K562 (cell line): ENCODE measurements around the gene SV2C. TPM values are rescaled to one million over a fixed set of nuclear protein-coding genes. Genes with fewer than 3 reads are reported as not detected.

Source experiments
- CREB1 ChIP-seq, 2 experiments: sonication (generic) in 1 of 2; formaldehyde crosslinking in 1 of 2; IDR thresholded peaks; 2 replicates each; pipeline versions ENCODE4 v1.6.1 to v1.8.0; 2012 to 2022; ENCODE audit warnings: inconsistent platforms in 1 of 2, mild to moderate bottlenecking in 1 of 2, missing genetic modification reagents in 1 of 2, moderate library complexity in 1 of 2
- CXXC5 ChIP-seq: fragments of 250-450 bp; sonication (Bioruptor Pico); IDR thresholded peaks from 2 replicates; pipeline ENCODE4 v1.8.0; 2022; ENCODE audit warnings: inconsistent platforms, mild to moderate bottlenecking, moderate library complexity
- FOXJ3 ChIP-seq: sonication (generic); formaldehyde crosslinking; IDR thresholded peaks from 2 replicates; pipeline ENCODE4 v1.4.0; 2020; ENCODE audit warnings: mild to moderate bottlenecking, missing genetic modification reagents
- GTF2A2 ChIP-seq: IDR thresholded peaks from 2 replicates; pipeline ENCODE4 v1.6.1; 2016; ENCODE audit warnings: mild to moderate bottlenecking, missing genetic modification characterization, missing compliant biosample characterization
- HMGN3 ChIP-seq: IDR thresholded peaks from 2 replicates; pipeline ENCODE4 v1.6.1; 2011; ENCODE audit warnings: borderline replicate concordance, low read depth, mild to moderate bottlenecking, mixed read lengths, low read length; ENCODE audit not compliant: insufficient read length; ENCODE audit errors: extremely low read depth
- HNRNPL ChIP-seq: fragments of 200-400 bp; formaldehyde crosslinking; IDR thresholded peaks from 2 replicates; pipeline ENCODE4 v1.6.1; 2017; ENCODE audit warnings: low read depth, mild to moderate bottlenecking, low read length
- HSF4 ChIP-seq: fragments of 250-450 bp; sonication (Bioruptor Pico); IDR thresholded peaks from 2 replicates; pipeline ENCODE4 v2.1.2; 2022; ENCODE audit warnings: mild to moderate bottlenecking, moderate library complexity, borderline replicate concordance
- IRF2 ChIP-seq: sonication (generic); formaldehyde crosslinking; IDR thresholded peaks from 2 replicates; pipeline ENCODE4 v1.8.1; 2022; ENCODE audit warnings: mild to moderate bottlenecking, missing genetic modification reagents
- JUNB ChIP-seq: fragments of 450-650 bp; formaldehyde crosslinking; conservative IDR thresholded peaks from 2 replicates; pipeline ENCODE4 v1.4.0; 2020; ENCODE audit warnings: mild to moderate bottlenecking
- KLF16 ChIP-seq: IDR thresholded peaks from 2 replicates; pipeline ENCODE4 v1.6.1; 2016; ENCODE audit warnings: antibody characterized with exemption
- MEIS2 ChIP-seq: fragments of 450-650 bp; IDR thresholded peaks from 2 replicates; pipeline ENCODE4 v1.6.1; 2014; ENCODE audit warnings: mild to moderate bottlenecking; ENCODE audit not compliant: partially characterized antibody
- NRF1 ChIP-seq, 2 experiments: fragments of 450-650 bp; IDR thresholded peaks in 1 of 2; conservative IDR thresholded peaks in 1 of 2; 2 replicates each; pipeline ENCODE4 v1.6.1; 2014; ENCODE audit warnings: mild to moderate bottlenecking in 2 of 2
- RBM14 ChIP-seq: fragments of 200-400 bp; formaldehyde crosslinking; IDR thresholded peaks from 2 replicates; pipeline ENCODE4 v1.6.1; 2018; ENCODE audit warnings: low read depth, mild to moderate bottlenecking, low read length, moderate library complexity, borderline replicate concordance; ENCODE audit not compliant: insufficient read depth
- RBM22 ChIP-seq: fragments of 200-400 bp; formaldehyde crosslinking; IDR thresholded peaks from 2 replicates; pipeline ENCODE4 v1.6.1; 2018; ENCODE audit warnings: low read length, low read depth; ENCODE audit not compliant: poor library complexity, severe bottlenecking
- RNF2 ChIP-seq: sonication (generic); IDR thresholded peaks from 2 replicates; pipeline ENCODE4 v1.6.1; 2016
- SMARCC2 ChIP-seq: fragments of 450-650 bp; IDR thresholded peaks from 2 replicates; pipeline ENCODE4 v1.6.1; 2017; ENCODE audit warnings: antibody characterized with exemption, moderate library complexity, mild to moderate bottlenecking, low read depth
- TAF9B ChIP-seq: fragments of 450-650 bp; IDR thresholded peaks from 2 replicates; pipeline ENCODE4 v1.6.1; 2018; ENCODE audit warnings: mild to moderate bottlenecking; ENCODE audit not compliant: partially characterized antibody
- TEAD4 ChIP-seq, 2 experiments: sonication (generic) in 1 of 2; formaldehyde crosslinking in 1 of 2; IDR thresholded peaks; 2 replicates each; pipeline versions ENCODE4 v1.6.1 to v1.8.0; 2012 to 2022; ENCODE audit warnings: borderline replicate concordance in 1 of 2, inconsistent platforms in 1 of 2, low read length in 1 of 2, mild to moderate bottlenecking in 1 of 2, missing genetic modification reagents in 1 of 2
- YY1 ChIP-seq, 3 experiments: IDR thresholded peaks; 2 replicates each; pipeline ENCODE4 v1.6.1; 2011; ENCODE audit warnings: low read length in 2 of 3, mild to moderate bottlenecking in 2 of 3, moderate library complexity in 2 of 3, borderline replicate concordance in 1 of 3, control low read depth in 1 of 3, low read depth in 1 of 3; ENCODE audit not compliant: insufficient read depth in 3 of 3, insufficient replicate concordance in 2 of 3, control insufficient read depth in 1 of 3, insufficient read length in 1 of 3; ENCODE audit errors: extremely low read depth in 1 of 3
- ZNF444 ChIP-seq: fragments of 250-450 bp; sonication (Bioruptor Pico); IDR thresholded peaks from 2 replicates; pipeline ENCODE4 v1.4.0; 2020; ENCODE audit warnings: mild to moderate bottlenecking, moderate library complexity
- polyA plus RNA-seq, 8 experiments: library from polyadenylated mRNA; depleted of rRNA in 4 of 8; stranded (reverse) in 5 of 8; unstranded in 3 of 8; fragments of >200 nt; fragmentation: Nextera tagmentation in 2 of 8; fragmentation: Illumina TruSeq in 1 of 8; extraction: Ambion mirVana in 2 of 8; extraction: Trizol in 1 of 8; gene quantifications; 2 replicates each; pipeline versions ENCODE4 v1.2.1 to v1.2.3, GENCODE V29; 2011 to 2014; ENCODE audit warnings: inconsistent platforms in 1 of 8, missing spikeins in 1 of 8
- total RNA-seq, 7 experiments: library from RNA; depleted of rRNA in 6 of 7; stranded (reverse); fragments of >200 nt in 6 of 7; fragmentation: Illumina TruSeq in 2 of 7; extraction: Trizol in 2 of 7; gene quantifications; 2 replicates each; pipeline versions ENCODE4 v1.2.1 to v1.2.3, GENCODE V29; 2011 to 2021; ENCODE audit warnings: low replicate concordance in 1 of 7
- TF ChIP-seq, protein P1 (sequence below): fragments of 250-450 bp; sonication (Bioruptor Pico); IDR thresholded peaks from 2 replicates; pipeline ENCODE4 v1.5.1; 2021; ENCODE audit warnings: mild to moderate bottlenecking
- TF ChIP-seq, protein P2 (sequence below): fragments of 250-450 bp; sonication (Bioruptor Pico); IDR thresholded peaks from 2 replicates; pipeline ENCODE4 v1.9.0; 2021; ENCODE audit warnings: mild to moderate bottlenecking
- TF ChIP-seq, protein P3 (sequence below): sonication (generic); formaldehyde crosslinking; IDR thresholded peaks from 2 replicates; pipeline ENCODE4 v1.8.1; 2023; ENCODE audit warnings: mild to moderate bottlenecking, missing genetic modification reagents

SV2C gene
- total and polyA plus RNA-seq, 9 of the 15 experiments (the other 6 are each of a cell fraction or from before 2014, with no cell fraction given) = 0.05 TPM; not detected in 8

DNA sequence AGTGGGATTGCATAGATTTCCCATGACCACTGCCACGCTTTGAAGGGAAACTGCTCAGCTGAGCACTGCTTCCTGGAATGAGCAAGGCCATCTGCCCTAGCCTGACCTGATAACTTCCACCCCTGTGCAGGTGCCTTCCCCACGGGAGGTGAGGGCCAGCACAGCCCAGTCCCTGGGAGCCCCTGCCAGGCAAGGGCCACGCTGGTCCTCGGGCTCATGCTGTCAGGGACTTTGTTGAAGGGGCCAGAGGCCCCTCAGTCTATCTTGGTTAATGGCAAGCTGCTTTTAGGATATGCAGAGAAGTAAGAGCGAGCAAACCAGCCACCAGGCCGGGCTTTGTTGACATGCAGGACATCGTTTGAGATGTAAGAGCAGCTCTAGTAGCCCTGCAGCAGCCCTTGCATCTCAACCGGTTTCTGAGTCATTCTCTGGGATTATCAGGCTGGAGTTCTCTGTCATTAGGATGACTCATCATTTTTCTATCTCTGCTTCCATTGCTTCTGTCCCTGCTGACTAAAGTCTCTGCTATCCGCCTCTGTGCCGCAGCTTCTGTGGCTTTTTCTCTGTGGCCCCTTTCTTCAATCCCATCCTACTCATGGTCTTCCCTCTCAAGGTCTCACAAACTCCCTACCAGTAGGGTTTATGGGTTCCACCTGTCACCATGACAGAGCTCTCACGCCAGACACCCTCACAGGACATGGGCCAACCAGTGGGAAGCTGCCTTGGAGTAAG is 289.3 kb downstream of the SV2C start (continued):
- TF ChIP-seq, protein P1, sequence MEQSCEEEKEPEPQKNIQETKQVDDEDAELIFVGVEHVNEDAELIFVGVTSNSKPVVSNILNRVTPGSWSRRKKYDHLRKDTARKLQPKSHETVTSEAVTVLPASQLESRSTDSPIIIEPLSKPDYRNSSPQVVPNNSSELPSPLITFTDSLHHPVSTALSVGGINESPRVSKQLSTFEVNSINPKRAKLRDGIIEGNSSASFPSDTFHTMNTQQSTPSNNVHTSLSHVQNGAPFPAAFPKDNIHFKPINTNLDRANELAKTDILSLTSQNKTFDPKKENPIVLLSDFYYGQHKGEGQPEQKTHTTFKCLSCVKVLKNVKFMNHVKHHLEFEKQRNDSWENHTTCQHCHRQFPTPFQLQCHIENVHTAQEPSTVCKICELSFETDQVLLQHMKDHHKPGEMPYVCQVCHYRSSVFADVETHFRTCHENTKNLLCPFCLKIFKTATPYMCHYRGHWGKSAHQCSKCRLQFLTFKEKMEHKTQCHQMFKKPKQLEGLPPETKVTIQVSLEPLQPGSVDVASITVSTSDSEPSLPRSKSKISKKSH (CRISPR knock-in tag) = no peak
- peak; percentile 90 for TF ChIP-seq TEAD4 (IDR thresholded peaks at IDR 0.05; ENCODE audit: low read length)
- no peak for TF ChIP-seq TEAD4 (CRISPR knock-in tag; IDR thresholded peaks at IDR 0.05; ENCODE audit: borderline replicate concordance)
- peak; percentile 84 for TF ChIP-seq TAF9B
- no peak for TF ChIP-seq GTF2A2
- TF ChIP-seq NRF1 (conservative IDR thresholded peaks at IDR 0.05 in 1 of 2, IDR thresholded peaks at IDR 0.05 in 1 of 2) = peak in 1 of 2 experiments; percentile 34; a peak in 2 of 4 replicates
- TF ChIP-seq, protein P2, sequence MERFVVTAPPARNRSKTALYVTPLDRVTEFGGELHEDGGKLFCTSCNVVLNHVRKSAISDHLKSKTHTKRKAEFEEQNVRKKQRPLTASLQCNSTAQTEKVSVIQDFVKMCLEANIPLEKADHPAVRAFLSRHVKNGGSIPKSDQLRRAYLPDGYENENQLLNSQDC (CRISPR knock-in tag) = no peak
- peak; percentile 66 for TF ChIP-seq CXXC5
- TF ChIP-seq YY1 (IDR thresholded peaks at IDR 0.05; ENCODE audit: borderline replicate concordance in 1 of 3, control insufficient read depth in 1 of 3, extremely low read depth in 1 of 3, insufficient read depth in 3 of 3, insufficient read length in 1 of 3, insufficient replicate concordance in 2 of 3, low read depth in 1 of 3, low read length in 2 of 3) = peak in 1 of 3 experiments; percentile 38
- peak; percentile 82 for TF ChIP-seq MEIS2
- TF ChIP-seq ZNF444 (CRISPR knock-in tag) = no peak
- no peak for TF ChIP-seq RBM14
- peak; percentile 97 for TF ChIP-seq SMARCC2
- no peak for TF ChIP-seq HNRNPL
- no peak for TF ChIP-seq IRF2 (CRISPR knock-in tag)
- no peak for TF ChIP-seq HSF4 (CRISPR knock-in tag)
- TF ChIP-seq, protein P3, sequence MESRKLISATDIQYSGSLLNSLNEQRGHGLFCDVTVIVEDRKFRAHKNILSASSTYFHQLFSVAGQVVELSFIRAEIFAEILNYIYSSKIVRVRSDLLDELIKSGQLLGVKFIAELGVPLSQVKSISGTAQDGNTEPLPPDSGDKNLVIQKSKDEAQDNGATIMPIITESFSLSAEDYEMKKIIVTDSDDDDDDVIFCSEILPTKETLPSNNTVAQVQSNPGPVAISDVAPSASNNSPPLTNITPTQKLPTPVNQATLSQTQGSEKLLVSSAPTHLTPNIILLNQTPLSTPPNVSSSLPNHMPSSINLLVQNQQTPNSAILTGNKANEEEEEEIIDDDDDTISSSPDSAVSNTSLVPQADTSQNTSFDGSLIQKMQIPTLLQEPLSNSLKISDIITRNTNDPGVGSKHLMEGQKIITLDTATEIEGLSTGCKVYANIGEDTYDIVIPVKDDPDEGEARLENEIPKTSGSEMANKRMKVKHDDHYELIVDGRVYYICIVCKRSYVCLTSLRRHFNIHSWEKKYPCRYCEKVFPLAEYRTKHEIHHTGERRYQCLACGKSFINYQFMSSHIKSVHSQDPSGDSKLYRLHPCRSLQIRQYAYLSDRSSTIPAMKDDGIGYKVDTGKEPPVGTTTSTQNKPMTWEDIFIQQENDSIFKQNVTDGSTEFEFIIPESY (CRISPR knock-in tag) = peak; percentile 16; the same call in 1 of the 2 replicates
- TF ChIP-seq JUNB (CRISPR knock-in tag) = peak; percentile 95
- TF ChIP-seq FOXJ3 (CRISPR knock-in tag) = no peak
- TF ChIP-seq RBM22 = no peak
- TF ChIP-seq KLF16 = peak; percentile 61; the same call in 1 of the 2 replicates
- TF ChIP-seq RNF2 = no peak; the same call in 1 of the 2 replicates
- peak; percentile 40; the same call in 1 of the 2 replicates for TF ChIP-seq CREB1 (IDR thresholded peaks at IDR 0.05)
- no peak for TF ChIP-seq CREB1 (CRISPR knock-in tag; IDR thresholded peaks at IDR 0.05)
- TF ChIP-seq HMGN3 = peak; percentile 77
